Adrenal gland (tissue), 12 donors: ENCODE data around the gene MGRN1. TPM values are rescaled to one million over a fixed set of nuclear protein-coding genes. Genes with fewer than 3 reads are reported as not detected.

Source experiments
- DNase-seq, 7 donors: peaks; one replicate each; pipeline ENCODE4 v3.0.0-alpha.2; 2019 to 2020
- H3K27ac ChIP-seq, 5 donors: fragments of 200-600 bp; sonication (generic) in 4 of 5; 1 replicate in 3 of 5; 2 replicates in 2 of 5; pipeline versions ENCODE4 v1.5.1 to v1.8.0; 2016 to 2020; ENCODE audit warnings: mild to moderate bottlenecking in 1 of 5
- H3K27me3 ChIP-seq: fragments of 200-600 bp; 2 replicates; pipeline ENCODE4 v1.8.0; 2021
- H3K36me3 ChIP-seq, 2 donors: fragments of 200-600 bp; replicated peaks in 1 of 2; 1 replicate in 1 of 2; 2 replicates in 1 of 2; pipeline versions ENCODE4 v1.5.1 to v1.8.0; 2018 to 2022
- H3K4me1 ChIP-seq, 2 donors: fragments of 200-600 bp; replicated peaks in 1 of 2; 1 replicate in 1 of 2; 2 replicates in 1 of 2; pipeline versions ENCODE4 v1.5.1 to v1.8.0; 2018 to 2021
- H3K4me3 ChIP-seq, 4 donors: fragments of 200-600 bp; sonication (generic) in 3 of 4; one replicate each; pipeline ENCODE4 v1.5.1; 2016 to 2018
- H3K9me3 ChIP-seq, 3 donors: fragments of 200-600 bp; sonication (generic) in 1 of 3; replicated peaks in 1 of 3; 1 replicate in 2 of 3; 2 replicates in 1 of 3; pipeline versions ENCODE4 v1.5.1 to v1.8.0; 2016 to 2021
- POLR2A ChIP-seq, 2 donors: fragments of 450-650 bp; IDR thresholded peaks; one replicate each; pipeline ENCODE4 v1.6.1; 2017; ENCODE audit warnings: antibody characterized with exemption in 2 of 2, mild to moderate bottlenecking in 2 of 2, moderate library complexity in 1 of 2
- WGBS, 4 donors: extraction: QIAGEN DNeasy Blood & Tissue Kit in 2 of 4; methylation state at CpG; one replicate each; pipeline versions ENCODE4 v1.1.5 to v1.1.7; 2013 to 2017; 5-methylcytosine and 5-hydroxymethylcytosine counted together
- intact Hi-C, 2 donors: fragments of 100-400 bp; cut with DNase I; formaldehyde crosslinking; loops; one replicate each; pipeline versions ENCODE4 v1.14.1 to v1.15.0; 2022 to 2023
- polyA plus RNA-seq, 3 donors: library from polyadenylated mRNA; stranded (reverse); fragments of 200-250 nt in 2 of 3; fragments of 350-450 nt in 1 of 3; fragmentation: Illumina TruSeq in 1 of 3; extraction: RNeasy Lipid Tissue Mini Kit (QIAGEN cat#74804) in 1 of 3; gene quantifications; one replicate each; pipeline ENCODE4 v1.2.3, GENCODE V29; 2013 to 2014
- total RNA-seq, 9 donors: library from RNA; depleted of rRNA in 4 of 9; stranded (reverse); fragments of >200 nt in 4 of 9; fragments of 120-200 nt in 1 of 9; fragmentation: NEBNext Ultra II Directional in 1 of 9; extraction: Animal tissue kit (Norgen Biotek cat#: 25700) in 1 of 9; gene quantifications; one replicate each; pipeline versions ENCODE4 v1.1.0 to v1.2.4, GENCODE V29; 2013 to 2023
- TF ChIP-seq, protein P1 (sequence below), 6 experiments: fragments of 450-650 bp in 4 of 6; fragments of 200-600 bp in 2 of 6; sonication (generic) in 1 of 6; IDR thresholded peaks; 1 replicate in 5 of 6; 2 replicates in 1 of 6; pipeline versions ENCODE4 v1.5.1 to v1.8.0; 2016 to 2021; ENCODE audit warnings: antibody characterized with exemption in 6 of 6, mild to moderate bottlenecking in 2 of 6, moderate library complexity in 1 of 6
- donor health status: healthy with polysubstance abuse.
- donor health status: Bipolar disorder and iron deficiency.
- donor health status: DM: yes; HTN: yes; CAD: no.
- donor health status: DM: no; HTN: no; CAD: no.
- donor health status: DM: no; HTN: no; CAD: no.
- donor health status: DM: yes; HTN: yes; CAD: no.

Gene MGRN1
- total and polyA plus RNA-seq, 12 donors = 17.5 to 94.1 (median 58.4) TPM

GRCh38 chr16:4733211-4733742, 108.7 kb downstream of the MGRN1 start:
- Histone ChIP-seq H3K9me3 (no peaks in the 10 kb centered on the region), H3K36me3 (peaks cover 0 to 18% of the 10 kb centered on the region in 2 donors), H3K4me1 (peaks cover 4 to 10% of the 10 kb centered on the region in 2 donors), H3K27ac (peak overlapping the region in 1 of 5 donors; percentile 27), H3K27me3 (no peaks in the 10 kb centered on the region), H3K4me3 (peak overlapping the region in 2 of 4 donors; percentile 79 to 100)
- TF ChIP-seq, protein P1, sequence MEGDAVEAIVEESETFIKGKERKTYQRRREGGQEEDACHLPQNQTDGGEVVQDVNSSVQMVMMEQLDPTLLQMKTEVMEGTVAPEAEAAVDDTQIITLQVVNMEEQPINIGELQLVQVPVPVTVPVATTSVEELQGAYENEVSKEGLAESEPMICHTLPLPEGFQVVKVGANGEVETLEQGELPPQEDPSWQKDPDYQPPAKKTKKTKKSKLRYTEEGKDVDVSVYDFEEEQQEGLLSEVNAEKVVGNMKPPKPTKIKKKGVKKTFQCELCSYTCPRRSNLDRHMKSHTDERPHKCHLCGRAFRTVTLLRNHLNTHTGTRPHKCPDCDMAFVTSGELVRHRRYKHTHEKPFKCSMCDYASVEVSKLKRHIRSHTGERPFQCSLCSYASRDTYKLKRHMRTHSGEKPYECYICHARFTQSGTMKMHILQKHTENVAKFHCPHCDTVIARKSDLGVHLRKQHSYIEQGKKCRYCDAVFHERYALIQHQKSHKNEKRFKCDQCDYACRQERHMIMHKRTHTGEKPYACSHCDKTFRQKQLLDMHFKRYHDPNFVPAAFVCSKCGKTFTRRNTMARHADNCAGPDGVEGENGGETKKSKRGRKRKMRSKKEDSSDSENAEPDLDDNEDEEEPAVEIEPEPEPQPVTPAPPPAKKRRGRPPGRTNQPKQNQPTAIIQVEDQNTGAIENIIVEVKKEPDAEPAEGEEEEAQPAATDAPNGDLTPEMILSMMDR (IDR thresholded peaks at IDR 0.05) = no peak
- TF ChIP-seq POLR2A (IDR thresholded peaks at IDR 0.05) = no peak
- WGBS, 4 donors = 30 to 38% (median 32%) methylated on average over 15 to 17 of the region's 17 CpGs
- intact Hi-C loops = loop anchor here in 1 of 2 donors (10.0 kb wide), 1 partner anchor 222 kb away; the partner anchor contains the start of gene SEC14L5
- DNase-seq = no peak

- Histone ChIP-seq H3K36me3 (peaks cover 0 to 16% of the 10 kb centered on the region in 2 donors), H3K4me3 (peak overlapping the region in 3 of 4 donors; percentile 62 to 100 (median 79)), H3K4me1 (peaks cover 4 to 10% of the 10 kb centered on the region in 2 donors), H3K27ac (peak overlapping the region in 2 of 5 donors; percentile 27 to 87), H3K9me3 (no peaks in the 10 kb centered on the region), H3K27me3 (no peaks in the 10 kb centered on the region)
- intact Hi-C loops = loop anchor here in 1 of 2 donors (10.0 kb wide), 1 partner anchor 221 kb away; the partner anchor contains the start of gene SEC14L5
- peak in 2 of 7 donors; percentile 27 to 63 for DNase-seq
- TF ChIP-seq, protein P1 (IDR thresholded peaks at IDR 0.05) = no peak
- TF ChIP-seq POLR2A (IDR thresholded peaks at IDR 0.05) = no peak
- 0 to 1% (median 1%) methylated on average over 14 to 19 of the region's 19 CpGs for WGBS, 4 donors
These were observed 109.1 kb downstream of the MGRN1 start for GRCh38 chr16:4733747-4734062.

GRCh38 chr16:4734063-4734729, 109.6 kb downstream of the MGRN1 start, which contains the start of the genes ANKS3 and DNAAF8:
TSS of gene ANKS3 (minus strand) at chr16:4734271. CDS start at chr16:4730149, 4,122 bp downstream.
TSS of gene DNAAF8 (plus strand) at chr16:4734537. CDS start at chr16:4736515, 1,978 bp downstream.
- peak; percentile 95 to 99 (median 98) for DNase-seq
- peaks cover 4 to 10% of the 10 kb centered on the region in 2 donors for H3K4me1 ChIP-seq
- 0 to 1% (median 0%) methylated on average over 15 to 70 of the region's 70 CpGs for WGBS, 4 donors
- H3K36me3 ChIP-seq = peaks cover 0 to 11% of the 10 kb centered on the region in 2 donors
- intact Hi-C loops = loop anchor here in 1 of 2 donors (10.0 kb wide), 1 partner anchor 221 kb away; the partner anchor contains the start of gene SEC14L5
- peak within 1 kb of the TSS in 4 of 5 donors; percentile 42 to 87 (median 56) for H3K27ac ChIP-seq
- no peaks in the 10 kb centered on the region for H3K27me3 ChIP-seq
- H3K9me3 ChIP-seq = no peaks in the 10 kb centered on the region
- TF ChIP-seq, protein P1 (IDR thresholded peaks at IDR 0.05) = no peak
- peak in 1 of 2 donors; percentile 19 for TF ChIP-seq POLR2A (IDR thresholded peaks at IDR 0.05)
- H3K4me3 ChIP-seq = peak within 1 kb of the TSS; percentile 41 to 100 (median 82)
